GM21786 (cell line): Measurements from ENCODE around the gene VAMP2.

Source experiments
- ATAC-seq: cut with Tn5 transposase; IDR thresholded peaks from one replicate; pipeline ENCODE4 v1.9.1; 2021; ENCODE audit not compliant: unreplicated experiment

VAMP2 gene

DNA sequence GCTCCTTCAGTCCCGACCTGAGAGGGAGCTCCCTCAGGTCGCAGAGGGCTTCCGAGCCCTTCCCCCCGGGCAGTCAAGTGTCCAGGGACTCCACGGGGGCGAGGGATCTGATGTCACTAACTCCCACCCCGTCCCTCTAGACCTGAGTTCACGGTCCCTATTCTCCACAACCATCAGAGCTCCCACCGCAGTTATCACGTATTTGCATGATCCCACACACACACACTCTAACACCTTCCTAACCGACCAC lies 6.8 kb downstream of the VAMP2 start:
- no peak for ATAC-seq

DNA sequence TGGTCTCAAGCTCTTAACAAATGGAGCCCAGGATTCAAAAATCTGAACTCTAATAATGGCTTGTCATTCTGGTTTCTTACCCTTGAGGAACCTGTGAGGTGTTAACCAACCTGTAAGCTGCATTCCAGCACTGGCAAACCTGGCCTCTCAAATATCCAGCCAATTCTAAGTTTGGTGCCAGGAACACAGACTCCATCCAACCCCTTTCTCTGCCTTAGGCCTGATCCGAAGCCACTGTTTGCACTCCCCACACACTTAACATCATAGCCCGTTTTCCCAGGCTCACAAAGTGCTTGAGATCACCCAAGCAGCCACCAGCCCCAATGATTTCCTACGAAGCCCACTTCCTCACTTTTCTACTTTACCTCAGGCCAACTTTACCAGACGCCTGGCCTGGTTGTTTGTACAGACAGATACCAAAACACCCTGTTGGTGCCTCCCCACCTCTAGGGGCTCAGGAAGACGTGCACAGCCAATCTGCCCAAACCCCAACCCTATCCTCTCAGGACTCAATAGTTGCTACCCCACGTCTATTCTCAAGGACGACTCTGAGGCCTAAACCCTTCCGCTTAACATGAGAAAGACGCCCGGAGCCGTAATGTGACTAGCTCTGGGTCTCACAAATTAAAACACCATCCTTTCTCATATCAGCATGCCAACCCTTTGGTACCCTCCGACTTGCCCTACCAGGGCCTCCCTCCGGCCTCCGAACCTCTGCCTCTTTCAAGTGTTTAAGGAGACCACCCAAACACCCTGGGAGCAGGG lies 7.3 kb downstream of the VAMP2 start:
- no peak for ATAC-seq

DNA sequence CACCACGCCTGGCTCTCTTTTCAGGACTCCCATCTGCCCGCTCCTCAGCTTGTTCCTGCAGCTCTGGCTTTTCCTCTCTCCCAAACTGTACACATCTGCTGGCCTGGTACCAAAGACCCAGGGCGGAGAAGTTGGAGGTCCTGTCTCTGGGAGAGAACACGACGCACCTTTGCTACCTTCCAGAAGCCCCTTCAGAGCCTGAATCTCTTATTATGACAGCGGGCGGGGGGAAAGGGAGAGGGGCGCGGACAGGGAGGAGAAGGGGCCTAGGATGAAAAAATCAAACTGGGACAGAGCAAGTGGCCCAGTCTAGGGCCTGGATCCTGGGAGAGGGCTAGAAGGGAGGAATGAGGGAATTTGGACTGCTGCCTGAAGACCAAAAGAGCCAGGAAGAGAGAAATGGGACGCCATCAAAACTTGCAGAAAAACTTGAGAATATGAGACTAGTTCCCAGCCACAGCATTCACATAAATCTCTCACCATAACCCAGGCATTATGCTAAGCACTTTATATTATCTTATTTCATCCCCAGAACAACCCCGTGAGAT lies 8.1 kb downstream of the VAMP2 start:
- ATAC-seq = no peak

DNA sequence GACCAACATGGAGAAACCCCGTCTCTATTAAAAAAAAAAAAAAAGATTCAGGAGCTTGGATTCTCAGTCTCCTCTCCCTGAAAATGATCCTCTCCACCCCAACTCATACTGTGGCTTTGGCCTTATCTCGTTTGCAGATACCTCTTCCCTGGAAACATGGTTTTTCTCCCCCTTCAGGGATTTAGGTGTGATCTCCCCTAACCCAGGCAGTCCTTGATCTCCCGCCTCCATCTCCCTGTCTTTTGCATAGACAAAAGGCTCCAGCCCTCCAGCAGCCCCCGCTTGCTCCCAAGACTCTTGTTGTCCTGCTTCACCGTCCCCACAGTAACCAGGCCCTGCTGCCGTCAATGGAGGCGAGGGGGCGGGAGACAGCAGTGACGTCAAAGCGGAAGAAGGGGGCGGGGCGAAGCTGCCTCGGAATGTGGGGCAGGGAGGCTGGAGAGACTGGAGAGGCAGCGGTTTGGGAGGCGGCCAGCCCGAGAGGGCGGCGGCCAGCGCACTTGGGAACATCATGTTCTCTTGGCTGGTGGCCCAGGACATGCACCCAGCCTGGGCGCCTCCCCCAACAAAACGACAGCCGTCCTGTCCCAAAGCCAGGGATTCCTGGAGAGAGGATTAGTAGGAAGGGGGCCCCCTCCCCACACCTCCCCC lies 8.7 kb downstream of the VAMP2 start:
- no peak for ATAC-seq

DNA sequence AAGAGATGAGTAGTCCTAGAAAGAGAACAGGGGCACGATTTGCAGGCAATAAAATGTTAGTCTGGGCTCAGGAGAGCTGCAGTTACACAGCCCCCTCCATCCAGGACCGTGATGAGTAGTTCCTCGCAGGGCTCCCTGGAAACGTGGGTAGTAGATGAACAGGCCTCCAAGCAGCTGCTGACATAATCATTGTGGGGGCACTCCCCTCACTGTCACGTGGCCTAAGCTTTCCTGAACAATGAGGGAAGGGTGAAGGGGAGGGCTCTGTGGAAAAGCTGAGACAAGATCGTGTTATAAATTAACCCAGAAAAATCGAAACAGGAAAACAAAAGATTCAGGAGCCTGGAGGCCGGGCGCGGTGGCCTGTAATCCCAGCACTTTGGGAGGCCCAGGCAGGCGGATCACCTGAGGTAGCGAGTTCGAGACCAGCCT lies 9.2 kb downstream of the VAMP2 start:
- ATAC-seq = no peak

DNA sequence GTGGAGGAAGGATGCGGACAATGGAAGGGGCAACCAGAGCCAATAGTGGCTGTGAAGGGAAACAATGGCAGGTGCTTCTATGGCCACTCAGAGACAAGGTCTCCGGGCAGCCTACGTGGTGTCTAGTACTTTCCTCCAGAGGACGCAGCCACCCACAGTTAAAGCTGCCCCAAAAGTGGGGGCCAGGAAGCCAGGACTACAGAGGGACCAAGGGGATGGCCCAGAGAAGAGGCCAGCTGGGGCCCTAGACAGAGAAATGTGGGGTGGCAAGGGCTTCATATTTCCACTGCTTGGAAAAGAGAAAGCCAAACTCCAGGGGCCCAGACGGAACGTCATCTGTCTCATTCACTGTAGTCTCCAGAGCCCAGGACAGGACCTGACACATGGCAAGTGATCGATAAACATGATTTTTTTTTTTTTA lies 9.7 kb downstream of the VAMP2 start:
- ATAC-seq = no peak

DNA sequence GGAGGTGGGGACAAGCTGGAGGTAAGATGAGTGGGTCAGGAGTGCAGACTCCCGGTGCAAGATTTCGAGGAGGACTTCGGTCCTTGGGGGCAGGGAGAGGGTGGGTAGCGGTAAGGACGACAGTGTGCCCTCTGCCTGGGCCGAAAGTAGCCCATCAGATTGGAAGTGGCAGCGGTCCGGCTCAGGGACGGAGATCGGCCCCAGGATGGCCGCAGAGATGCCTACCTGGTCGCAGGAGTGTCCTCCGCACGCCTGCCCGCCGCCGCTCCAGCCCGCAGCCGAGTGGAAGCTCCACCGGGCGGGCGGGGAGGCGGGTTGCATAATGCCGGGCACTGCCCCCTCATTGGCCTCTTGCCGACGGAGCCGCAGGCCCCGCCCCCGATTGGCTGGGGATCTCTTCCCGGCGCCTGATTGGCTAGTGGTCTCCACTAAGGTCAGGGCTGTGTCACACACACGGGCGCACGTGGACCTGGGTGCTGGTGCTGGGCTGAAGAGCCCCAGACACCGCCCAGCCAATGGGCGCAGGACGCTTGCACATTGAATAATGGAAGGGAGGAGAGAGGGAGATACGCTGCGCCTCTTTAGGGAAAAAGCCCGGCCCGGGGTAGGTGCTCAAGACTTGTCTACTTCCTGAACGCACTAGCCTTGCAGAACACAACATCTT lies 10.5 kb downstream of the VAMP2 start, which contains the start of gene PER1:
TSS of gene PER1 (minus strand) at position 293 of the 664 bp plus-strand sequence. CDS start 1,698 bp downstream, outside the sequence.
- no peak for ATAC-seq

DNA sequence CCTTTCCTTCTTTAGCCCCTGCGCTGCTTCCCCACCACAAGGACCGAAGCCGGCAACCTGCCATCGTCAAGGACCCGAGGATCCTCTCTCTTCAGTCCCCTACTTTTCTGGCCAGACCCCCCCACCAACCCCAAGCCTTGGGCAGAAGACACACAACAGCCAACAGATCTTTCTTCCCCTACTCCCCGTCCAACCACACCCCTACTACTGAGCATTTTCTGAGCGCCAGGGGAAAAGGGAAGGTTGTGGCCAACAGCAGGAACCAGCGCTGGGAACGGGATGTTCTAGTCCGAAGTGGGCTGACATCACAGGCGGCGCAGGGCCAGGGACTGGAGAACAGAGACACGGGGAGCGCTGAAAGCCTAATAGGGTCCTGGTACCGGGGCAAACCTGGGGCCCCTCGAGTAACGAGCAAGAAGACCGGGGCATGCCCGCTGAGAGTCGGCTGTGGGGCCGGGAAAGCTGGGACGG lies 11.1 kb downstream of the VAMP2 start:
- no peak for ATAC-seq

DNA sequence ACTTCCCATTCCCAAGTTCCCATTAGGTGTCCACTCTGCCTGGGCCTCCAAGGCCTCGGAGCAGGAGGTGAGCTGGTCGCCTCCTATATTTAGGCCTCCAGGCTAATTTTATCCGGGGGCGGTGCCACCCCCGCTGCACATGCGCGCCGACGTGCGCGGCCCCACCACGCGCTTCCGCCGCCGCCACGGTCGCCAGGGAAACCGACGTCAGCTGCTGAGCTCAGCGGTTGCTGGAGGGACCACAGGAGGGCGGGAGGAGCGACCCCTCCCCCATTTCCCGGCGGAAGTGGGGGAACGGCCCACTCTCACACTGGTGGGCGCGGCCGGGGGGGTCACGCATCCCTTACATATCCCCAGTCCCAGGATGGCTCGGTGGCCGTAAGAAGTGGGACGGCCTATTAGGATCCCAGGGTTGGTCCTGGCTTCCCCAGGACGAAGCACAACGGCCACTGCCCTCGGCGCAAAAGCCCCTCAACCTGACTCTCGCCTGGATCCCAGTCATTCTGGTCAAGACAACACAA lies 11.6 kb downstream of the VAMP2 start:
- peak; percentile 35 for ATAC-seq

DNA sequence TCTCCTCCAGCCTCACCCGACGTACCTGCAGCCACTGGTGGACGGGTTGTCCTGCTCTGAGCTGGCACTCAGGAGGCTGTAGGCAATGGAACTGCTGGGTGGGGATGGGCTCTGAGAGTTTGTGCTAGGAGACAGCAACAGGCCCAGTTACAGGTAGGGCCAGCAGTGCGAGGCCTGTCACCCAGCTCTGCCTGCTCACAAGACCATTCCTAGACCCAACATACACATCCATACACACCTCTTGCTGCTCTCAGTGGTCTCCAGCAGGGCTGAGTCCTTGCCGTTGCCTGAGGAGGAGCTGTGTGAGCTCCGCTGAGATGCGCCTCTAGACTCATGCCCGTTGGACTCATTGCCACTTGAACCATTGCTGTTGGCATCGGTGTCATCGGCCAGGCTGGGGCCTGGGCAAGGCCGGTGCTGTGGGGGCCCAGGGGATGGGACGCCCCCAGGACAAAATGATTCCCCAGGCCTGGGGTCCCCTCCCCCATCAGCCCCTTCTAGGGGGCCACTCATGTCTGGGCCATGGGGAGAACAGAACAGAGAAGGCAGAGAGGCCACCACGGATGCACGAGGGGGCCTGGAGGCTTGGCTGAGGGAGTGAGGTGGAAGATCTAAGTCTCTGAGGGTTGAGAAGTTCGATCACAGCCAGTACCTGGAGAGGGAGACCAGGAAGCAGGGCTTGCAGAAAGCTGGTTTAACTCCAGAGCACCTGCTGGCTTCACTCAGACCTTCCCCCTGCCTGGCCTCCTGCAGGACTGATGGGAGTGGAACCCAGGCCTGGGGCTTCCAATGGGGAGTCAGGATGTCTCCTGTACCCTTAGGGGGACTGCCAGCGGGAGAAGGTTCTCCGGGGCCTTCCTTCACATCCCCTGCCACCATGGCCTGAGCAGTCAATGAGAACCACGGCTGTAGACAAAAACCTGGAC lies 12.3 kb downstream of the VAMP2 start:
- ATAC-seq = no peak

DNA sequence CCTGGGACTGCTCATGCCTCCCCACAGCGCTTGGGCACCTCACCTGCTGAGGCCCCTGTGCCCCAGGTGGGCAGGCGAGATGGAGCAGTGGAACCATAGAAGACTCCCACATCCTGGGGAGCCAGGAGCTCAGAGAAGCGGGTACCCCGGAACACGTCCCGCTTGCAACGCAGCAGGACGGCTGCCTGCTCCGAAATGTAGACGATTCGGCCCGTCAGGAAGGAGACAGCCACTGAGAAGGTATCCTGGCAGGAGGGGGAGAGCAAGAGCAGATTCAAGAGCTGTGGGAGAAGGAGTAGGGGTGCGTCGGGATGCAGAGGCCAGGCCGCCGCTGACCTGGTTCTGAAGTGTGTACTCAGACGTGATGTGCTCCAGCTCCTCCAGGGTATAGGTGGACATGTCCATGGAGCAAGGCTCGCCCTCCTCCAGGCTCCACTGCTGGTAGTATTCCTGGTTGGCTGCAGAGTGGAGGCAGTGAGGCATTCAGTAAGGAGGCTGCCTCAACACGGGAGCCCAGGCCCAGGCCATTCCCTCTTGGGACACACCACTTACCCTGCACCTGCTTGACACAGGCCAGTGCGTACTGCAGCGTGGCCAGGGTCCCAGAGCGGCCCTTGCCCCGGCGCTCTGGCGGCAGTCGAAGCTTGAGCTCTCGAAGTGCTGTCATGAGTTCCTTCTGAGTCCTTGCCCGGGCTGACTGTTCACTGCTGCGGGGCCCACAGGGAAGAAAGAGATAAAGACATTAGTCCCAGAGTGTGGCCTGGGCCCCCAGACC lies 13.1 kb downstream of the VAMP2 start:
- ATAC-seq = no peak

DNA sequence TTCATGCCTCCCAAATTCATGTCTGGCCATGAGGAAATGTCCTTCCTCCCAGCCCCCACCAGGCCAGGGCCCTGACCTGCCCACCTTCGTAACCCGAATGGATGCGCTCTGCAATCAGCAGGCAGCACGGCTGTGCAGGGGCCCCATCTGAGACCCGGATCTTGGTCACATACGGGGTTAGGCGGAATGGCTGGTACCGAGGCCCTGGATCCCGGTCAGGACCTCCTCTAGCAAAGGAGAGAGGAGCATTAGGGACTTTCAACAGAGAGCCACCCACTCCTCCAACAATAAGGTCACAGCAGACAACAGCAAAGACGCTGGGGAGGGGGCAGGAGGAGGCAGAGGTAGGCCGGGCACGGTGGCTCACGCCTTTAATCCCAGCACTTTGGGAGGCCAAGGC lies 14.2 kb downstream of the VAMP2 start:
- no peak for ATAC-seq

DNA sequence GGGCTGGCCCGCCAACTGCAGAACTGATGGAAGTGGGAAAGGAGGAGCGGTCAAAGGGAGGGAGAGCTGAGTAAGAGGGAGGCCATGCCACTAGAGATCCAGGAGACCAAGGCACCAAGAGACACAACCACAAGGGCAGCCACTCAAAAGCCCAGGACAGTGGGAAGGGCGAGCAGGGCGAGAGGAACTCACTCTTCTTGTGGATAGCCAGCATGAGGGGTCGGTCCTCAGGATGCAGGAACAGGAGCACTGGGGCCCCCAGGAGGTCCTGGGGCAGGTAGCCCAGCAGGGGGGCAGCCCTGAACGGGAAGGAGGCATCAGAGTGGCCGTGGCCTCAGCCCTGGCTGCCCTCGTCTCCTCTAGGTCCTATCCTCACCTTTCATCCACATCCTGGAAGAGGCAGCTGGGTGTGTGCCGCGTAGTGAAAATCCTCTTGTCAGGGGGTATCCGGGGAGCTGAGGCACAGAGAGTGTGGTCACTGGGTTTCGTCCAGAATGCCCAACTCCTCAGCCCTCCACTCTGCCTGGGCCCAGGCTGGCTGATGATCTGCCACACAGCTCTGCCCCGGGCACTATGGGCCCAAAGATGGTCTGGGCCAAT lies 14.8 kb downstream of the VAMP2 start:
- ATAC-seq = no peak

DNA sequence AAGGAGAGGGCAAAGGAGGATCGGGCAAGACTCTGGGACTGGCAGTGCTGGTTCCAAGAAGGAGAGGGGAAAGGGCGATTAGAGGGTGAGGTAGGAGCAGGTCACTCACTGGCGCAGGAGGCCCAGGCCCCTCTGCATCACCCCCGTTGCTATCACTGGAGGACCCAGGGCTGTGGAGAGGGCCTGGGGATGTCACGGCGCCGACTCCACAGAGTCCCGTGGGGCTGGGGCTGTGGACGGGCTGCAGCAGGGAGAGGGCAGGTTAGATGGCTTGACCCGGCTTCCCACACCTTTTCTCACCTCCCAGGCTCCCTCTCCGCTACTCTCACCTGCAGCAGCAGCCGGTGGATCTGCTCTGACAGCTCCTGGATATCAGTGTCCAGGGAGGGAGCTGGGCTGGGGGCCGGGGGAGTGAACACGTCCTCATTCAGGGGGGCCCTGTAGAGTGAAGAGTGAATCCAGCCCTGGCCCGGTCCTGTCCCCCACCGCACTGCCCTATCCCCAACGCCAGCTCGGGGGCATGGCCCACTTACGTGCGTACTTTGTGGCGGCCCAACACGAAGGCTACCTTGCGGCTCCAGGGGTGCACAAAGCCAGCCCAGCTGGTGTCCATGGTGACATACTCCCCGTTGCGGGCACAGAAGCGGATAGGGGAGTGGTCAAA lies 15.5 kb downstream of the VAMP2 start:
- no peak for ATAC-seq

DNA sequence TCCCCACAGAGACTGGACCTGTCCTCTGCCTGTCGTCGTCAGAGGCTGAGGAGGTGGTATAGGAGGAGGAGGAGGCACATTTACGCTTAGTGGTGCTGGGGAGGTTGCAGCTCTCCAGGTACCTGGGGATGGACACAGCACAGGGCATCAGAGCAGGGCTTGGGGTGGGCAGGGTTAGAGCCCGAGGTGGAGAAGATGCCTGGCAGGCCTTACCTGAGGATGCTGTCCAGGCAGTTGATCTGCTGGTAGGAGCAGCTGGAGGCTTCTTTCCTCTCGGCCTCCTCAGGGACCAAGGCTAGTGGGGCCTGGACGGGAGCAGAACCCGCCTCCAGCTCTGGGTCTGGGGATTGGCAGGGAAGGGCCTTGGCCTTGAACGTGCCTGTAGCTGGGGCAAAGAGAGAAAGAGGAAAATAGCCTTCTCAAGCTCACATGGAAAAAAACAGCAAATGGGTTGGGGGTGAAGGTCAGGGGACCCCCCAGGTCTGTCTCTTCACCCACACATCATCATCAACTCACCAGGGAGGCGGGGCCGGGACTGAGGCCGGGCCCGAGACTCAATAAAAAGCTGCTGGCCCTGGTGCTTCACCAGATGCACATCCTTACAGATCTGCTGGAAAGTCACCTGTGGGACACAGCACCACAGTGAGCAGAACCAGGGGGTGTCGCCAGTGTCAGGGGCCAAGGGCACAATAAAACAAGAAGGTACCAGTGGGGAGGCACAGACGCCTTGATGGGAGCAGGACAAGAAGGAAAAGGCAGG lies 16.2 kb downstream of the VAMP2 start:
- ATAC-seq = no peak

DNA sequence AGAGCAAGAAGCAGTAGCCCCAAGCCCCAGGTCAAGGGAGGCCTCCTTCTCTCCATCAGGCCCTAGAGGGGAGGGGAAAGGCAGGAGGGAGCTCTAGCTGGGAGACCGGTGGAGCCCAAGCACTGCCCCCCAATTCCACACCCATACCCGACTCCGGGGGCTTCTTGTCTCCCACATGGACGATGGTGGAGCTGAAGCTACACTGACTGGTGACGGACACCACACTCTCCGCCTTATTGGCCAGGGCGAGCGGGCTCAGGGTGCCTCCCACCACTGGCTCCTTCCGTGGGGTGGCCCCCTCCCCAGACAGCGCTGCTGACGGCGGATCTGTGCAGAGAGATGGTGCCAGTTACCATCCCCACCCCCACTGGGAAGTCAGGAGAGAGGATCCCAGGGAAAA lies 16.9 kb downstream of the VAMP2 start:
- no peak for ATAC-seq

DNA sequence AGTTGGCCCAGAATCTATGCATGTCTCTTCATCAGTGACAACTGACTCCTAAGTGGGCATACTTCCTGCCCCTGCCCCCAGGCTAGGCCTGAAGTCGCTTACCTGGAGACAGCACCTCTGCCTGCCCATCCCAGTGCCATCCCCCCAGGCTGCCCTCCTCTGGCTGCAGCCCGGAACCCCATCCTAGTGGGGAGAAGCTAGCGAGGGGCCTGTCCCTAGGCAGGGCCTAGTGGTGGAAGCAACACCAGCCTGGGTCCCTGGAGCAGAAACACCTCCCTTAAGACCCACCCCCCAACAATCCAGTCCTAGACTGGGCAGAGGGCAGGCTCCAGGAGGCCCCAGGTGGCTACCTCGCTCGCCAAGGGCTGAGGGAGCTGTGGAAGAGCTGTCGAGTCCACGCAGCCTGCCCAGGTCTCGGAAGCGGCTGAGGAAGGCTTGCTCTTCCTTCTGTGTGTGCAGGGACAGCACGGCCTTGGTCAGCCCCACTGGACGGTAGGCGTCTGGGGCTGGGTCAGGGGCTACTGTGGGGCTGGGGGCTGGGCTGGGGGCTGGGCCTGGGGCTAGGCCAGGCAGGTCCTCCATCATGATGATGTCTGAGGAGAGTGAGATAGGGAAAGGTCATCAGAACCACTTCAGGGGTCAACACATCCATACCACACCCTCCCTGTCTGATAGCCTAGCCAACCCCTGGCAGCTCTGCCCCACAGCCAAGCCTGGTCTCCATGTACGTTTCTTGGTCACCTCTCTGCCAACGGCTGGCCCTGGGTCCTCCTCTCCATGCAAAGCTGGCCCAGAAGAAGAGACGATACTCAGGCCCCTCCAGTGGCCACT lies 18.1 kb downstream of the VAMP2 start:
- no peak for ATAC-seq
